ENCODE measurements around the gene RCAN1. TPM values are rescaled to one million over a fixed set of nuclear protein-coding genes. Genes with fewer than 3 reads are reported as not detected.

RCAN1 gene
- total and polyA plus RNA-seq, 9 of the 15 experiments (the other 6 are each of a cell fraction or from before 2014, with no cell fraction given) = 4.4 to 16.5 (median 12.3) TPM

DNA sequence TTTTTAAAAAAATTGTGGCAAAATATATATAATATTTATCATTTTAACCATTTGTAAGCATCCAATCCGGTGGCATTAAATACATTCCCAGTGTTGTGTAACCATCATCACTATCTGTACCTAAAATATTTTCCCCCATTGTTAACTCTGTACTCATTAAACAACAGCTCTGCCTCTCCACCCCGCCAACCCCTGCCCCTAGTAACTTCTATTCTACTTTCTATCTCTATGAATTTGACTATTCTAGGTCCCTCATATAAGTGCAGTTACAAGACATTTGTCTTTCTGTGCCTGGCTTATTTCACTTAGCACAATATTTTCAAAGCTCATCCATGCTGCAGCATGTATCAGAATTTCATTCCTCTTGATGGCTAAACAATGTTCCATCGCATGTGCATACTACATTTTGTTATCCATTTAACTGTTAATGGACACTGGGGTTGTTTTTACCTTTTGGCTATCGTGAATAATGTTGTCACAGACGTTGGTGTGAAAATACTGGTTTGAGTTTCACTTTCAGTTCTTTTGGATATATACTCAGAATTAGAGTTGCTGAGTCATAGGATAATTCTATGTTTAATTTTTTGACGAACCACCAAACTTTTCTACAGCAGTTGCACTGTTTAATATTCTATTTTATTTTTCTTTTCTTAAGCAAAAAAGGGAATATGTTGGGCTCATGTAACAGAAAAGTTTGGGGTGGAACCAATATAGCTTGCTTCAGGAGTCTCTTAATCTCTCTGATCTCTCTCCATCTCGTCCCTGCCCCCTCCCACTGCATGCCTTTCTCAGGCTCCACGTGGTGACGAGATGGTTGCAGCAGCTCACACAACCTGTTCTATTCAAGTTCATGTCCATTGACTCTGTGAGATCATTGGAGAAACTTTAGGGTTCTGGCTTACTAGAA, 25.2 kb upstream of the RCAN1 start (continued):
- TF ChIP-seq IRF1 (CRISPR knock-in tag; IDR thresholded peaks at IDR 0.05; ENCODE audit: borderline replicate concordance) = no peak
- TF ChIP-seq SMAD4 (CRISPR knock-in tag; conservative IDR thresholded peaks at IDR 0.05) = peak; percentile 58; the same call in 1 of the 2 replicates
- no peak for TF ChIP-seq SAP30 (IDR thresholded peaks at IDR 0.05; ENCODE audit: borderline replicate concordance, insufficient read depth, low read depth, low read length, poor library complexity, severe bottlenecking)
- no peak for TF ChIP-seq RERE (CRISPR knock-in tag; IDR thresholded peaks at IDR 0.05; ENCODE audit: borderline replicate concordance)
- TF ChIP-seq ZNF140 (CRISPR knock-in tag; IDR thresholded peaks at IDR 0.05) = no peak
- TF ChIP-seq MAFF (IDR thresholded peaks at IDR 0.05; ENCODE audit: low read length) = peak; percentile 81; the same call in 1 of the 2 replicates
- TF ChIP-seq, protein P1, sequence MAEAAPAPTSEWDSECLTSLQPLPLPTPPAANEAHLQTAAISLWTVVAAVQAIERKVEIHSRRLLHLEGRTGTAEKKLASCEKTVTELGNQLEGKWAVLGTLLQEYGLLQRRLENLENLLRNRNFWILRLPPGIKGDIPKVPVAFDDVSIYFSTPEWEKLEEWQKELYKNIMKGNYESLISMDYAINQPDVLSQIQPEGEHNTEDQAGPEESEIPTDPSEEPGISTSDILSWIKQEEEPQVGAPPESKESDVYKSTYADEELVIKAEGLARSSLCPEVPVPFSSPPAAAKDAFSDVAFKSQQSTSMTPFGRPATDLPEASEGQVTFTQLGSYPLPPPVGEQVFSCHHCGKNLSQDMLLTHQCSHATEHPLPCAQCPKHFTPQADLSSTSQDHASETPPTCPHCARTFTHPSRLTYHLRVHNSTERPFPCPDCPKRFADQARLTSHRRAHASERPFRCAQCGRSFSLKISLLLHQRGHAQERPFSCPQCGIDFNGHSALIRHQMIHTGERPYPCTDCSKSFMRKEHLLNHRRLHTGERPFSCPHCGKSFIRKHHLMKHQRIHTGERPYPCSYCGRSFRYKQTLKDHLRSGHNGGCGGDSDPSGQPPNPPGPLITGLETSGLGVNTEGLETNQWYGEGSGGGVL (CRISPR knock-in tag; IDR thresholded peaks at IDR 0.05) = no peak
- TF ChIP-seq FOXM1 (IDR thresholded peaks at IDR 0.05; ENCODE audit: low read depth) = peak; percentile 62
- no peak for TF ChIP-seq FOXM1 (CRISPR knock-in tag; IDR thresholded peaks at IDR 0.05; ENCODE audit: low read depth)
- TF ChIP-seq, protein P2, sequence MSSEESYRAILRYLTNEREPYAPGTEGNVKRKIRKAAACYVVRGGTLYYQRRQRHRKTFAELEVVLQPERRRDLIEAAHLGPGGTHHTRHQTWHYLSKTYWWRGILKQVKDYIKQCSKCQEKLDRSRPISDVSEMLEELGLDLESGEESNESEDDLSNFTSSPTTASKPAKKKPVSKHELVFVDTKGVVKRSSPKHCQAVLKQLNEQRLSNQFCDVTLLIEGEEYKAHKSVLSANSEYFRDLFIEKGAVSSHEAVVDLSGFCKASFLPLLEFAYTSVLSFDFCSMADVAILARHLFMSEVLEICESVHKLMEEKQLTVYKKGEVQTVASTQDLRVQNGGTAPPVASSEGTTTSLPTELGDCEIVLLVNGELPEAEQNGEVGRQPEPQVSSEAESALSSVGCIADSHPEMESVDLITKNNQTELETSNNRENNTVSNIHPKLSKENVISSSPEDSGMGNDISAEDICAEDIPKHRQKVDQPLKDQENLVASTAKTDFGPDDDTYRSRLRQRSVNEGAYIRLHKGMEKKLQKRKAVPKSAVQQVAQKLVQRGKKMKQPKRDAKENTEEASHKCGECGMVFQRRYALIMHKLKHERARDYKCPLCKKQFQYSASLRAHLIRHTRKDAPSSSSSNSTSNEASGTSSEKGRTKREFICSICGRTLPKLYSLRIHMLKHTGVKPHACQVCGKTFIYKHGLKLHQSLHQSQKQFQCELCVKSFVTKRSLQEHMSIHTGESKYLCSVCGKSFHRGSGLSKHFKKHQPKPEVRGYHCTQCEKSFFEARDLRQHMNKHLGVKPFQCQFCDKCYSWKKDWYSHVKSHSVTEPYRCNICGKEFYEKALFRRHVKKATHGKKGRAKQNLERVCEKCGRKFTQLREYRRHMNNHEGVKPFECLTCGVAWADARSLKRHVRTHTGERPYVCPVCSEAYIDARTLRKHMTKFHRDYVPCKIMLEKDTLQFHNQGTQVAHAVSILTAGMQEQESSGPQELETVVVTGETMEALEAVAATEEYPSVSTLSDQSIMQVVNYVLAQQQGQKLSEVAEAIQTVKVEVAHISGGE (CRISPR knock-in tag; IDR thresholded peaks at IDR 0.05) = no peak
- no peak for TF ChIP-seq ZNF133 (CRISPR knock-in tag; IDR thresholded peaks at IDR 0.05)
- TF ChIP-seq HNRNPLL (IDR thresholded peaks at IDR 0.05; ENCODE audit: low read depth, low read length, poor library complexity, severe bottlenecking) = no peak
- no peak for TF ChIP-seq HIVEP1 (CRISPR knock-in tag; IDR thresholded peaks at IDR 0.05)
